ENCODE results near the gene CCDC187. TPM values are rescaled to one million over a fixed set of nuclear protein-coding genes. Genes with fewer than 3 reads are reported as not detected.

The CCDC187 gene
- total RNA-seq, 1 donor = 0.10 TPM

GRCh38 chr9:136293476-136294077 is 10.3 kb downstream of the CCDC187 start:
- H3K4me3 ChIP-seq (ENCODE audit: low read length) = no peak overlapping the region
- no peaks in the 10 kb centered on the region for H3K9me3 ChIP-seq (ENCODE audit: low read depth, low read length)
- no peaks in the 10 kb centered on the region for H3K27me3 ChIP-seq (ENCODE audit: insufficient read depth, low read length)
- no peaks in the 10 kb centered on the region for H3K4me1 ChIP-seq (ENCODE audit: insufficient read depth, low read length)

GRCh38 chr9:136292591-136293448 is 11.1 kb downstream of the CCDC187 start:
- Histone ChIP-seq H3K27me3 (ENCODE audit: insufficient read depth, low read length) (no peaks in the 10 kb centered on the region), H3K9me3 (ENCODE audit: low read depth, low read length) (no peaks in the 10 kb centered on the region), H3K4me3 (ENCODE audit: low read length) (no peak overlapping the region), H3K4me1 (ENCODE audit: insufficient read depth, low read length) (no peaks in the 10 kb centered on the region)

GRCh38 chr9:136292026-136292538 is 11.8 kb downstream of the CCDC187 start:
- H3K27me3 ChIP-seq (ENCODE audit: insufficient read depth, low read length) = no peaks in the 10 kb centered on the region
- H3K4me3 ChIP-seq (ENCODE audit: low read length) = no peak overlapping the region
- H3K4me1 ChIP-seq (ENCODE audit: insufficient read depth, low read length) = no peaks in the 10 kb centered on the region
- H3K9me3 ChIP-seq (ENCODE audit: low read depth, low read length) = no peaks in the 10 kb centered on the region

DNA sequence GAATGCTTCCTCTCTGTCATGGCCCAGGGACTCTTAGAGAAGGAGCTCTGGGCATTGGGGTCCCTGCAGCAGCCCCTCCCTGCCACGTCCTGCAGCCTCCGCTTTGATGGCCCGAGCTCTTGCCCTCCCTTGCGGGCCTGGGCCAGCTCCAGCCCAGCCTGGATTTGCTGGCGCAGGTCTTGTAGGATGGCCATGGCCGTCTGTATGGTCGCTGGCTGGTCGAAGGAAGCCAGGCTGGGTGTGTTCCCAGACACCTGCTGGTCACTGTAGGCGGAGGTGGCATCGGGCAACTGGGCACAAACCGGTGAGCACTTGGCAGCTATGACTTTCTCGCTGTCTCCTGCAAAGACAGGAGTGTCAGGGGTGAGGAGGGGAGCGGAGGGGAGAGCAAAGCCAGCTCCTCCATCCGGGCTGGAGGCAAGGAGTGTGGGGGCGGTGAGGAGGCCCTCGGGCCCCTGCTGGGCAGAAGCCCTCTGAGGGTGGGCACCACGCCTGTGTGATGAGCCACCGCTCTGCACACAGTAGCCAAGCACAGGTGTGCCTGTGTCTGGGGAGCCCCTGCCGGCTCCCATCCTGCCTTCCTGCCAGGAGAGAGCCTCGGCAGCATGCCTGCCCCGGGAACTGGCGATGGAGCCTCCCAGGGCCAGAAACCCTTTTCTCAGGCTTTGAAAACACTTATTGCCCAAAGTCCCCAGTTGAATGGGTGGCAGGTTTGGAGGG is 12.4 kb downstream of the CCDC187 start:
- no peaks in the 10 kb centered on the region for H3K4me1 ChIP-seq (ENCODE audit: insufficient read depth, low read length)
- no peaks in the 10 kb centered on the region for H3K27me3 ChIP-seq (ENCODE audit: insufficient read depth, low read length)
- no peaks in the 10 kb centered on the region for H3K9me3 ChIP-seq (ENCODE audit: low read depth, low read length)

DNA sequence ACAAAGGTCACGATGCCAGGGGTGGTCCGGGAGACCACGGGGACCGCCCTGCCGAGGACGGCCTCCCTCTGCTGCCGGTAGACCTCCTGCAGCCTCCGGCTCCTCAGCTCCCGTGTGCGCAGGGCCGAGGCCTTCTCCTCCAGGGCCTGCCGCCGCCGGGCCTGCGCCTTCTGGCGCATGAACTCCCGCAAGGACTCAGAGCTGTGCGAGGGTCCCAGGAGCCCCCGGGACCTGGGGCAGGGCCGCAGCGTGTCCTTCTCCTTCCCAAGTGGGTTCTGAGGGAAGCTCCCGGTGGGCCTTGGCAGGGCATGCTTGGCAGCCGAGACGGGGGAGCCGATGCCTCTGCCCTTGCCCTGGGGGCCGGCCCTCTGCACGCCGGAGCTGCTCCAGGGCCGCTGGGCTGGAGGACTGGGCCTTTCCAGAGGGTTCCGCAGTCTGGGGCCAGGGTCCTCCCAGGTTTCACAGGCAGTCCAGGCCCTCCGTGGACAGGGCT is 13.3 kb downstream of the CCDC187 start:
- Histone ChIP-seq H3K4me3 (ENCODE audit: low read length) (no peak overlapping the region), H3K9me3 (ENCODE audit: low read depth, low read length) (no peaks in the 10 kb centered on the region), H3K4me1 (ENCODE audit: insufficient read depth, low read length) (no peaks in the 10 kb centered on the region), H3K27me3 (ENCODE audit: insufficient read depth, low read length) (no peaks in the 10 kb centered on the region)

More for the DNA sequence above, 12.4 kb downstream of the CCDC187 start:
- no peak overlapping the region for H3K4me3 ChIP-seq (ENCODE audit: low read length)

DNA sequence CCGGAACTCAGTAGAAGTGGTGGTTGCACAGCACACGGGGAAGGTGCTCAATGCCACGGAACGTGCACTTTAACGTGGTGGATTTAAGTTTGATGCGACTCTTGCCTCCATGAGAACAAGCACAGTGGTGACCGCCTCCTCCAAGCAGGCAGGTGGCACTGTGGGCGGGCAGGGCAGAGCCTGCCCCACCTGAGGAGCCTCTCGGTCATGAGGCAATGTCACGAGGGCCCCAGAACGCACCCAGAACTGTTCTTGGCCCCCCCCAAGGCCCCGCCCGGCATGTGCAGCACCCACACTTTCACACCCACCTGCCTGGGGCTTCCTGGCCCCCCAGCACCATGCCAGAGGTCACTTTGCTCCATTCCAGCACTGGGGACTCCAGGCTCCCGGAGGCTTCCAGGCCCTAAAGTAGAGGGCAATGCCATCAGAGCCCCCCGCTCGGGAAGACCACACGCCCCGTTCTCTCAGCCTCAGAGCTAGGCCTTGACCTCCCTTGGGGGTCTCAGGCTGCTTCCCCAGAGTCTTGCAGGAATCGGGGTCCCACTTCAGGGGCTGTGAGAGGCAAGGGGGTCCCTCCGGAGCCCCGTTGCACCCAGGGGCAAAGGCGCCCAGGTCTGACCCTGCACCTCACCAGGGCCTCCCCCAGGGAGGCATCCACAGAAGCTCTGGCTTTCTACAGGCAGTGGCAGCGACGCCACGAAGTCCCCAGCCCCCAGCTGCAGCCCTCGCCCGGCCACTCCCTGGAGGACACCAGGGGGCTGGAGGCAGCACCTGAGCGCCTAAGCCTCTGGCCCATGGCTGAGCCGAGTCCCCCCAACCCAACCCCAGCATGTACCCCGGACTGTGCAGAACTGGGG is 14.0 kb downstream of the CCDC187 start:
- Histone ChIP-seq H3K9me3 (ENCODE audit: low read depth, low read length) (no peaks in the 10 kb centered on the region), H3K4me3 (ENCODE audit: low read length) (no peak overlapping the region), H3K4me1 (ENCODE audit: insufficient read depth, low read length) (no peaks in the 10 kb centered on the region), H3K27me3 (ENCODE audit: insufficient read depth, low read length) (no peaks in the 10 kb centered on the region)

DNA sequence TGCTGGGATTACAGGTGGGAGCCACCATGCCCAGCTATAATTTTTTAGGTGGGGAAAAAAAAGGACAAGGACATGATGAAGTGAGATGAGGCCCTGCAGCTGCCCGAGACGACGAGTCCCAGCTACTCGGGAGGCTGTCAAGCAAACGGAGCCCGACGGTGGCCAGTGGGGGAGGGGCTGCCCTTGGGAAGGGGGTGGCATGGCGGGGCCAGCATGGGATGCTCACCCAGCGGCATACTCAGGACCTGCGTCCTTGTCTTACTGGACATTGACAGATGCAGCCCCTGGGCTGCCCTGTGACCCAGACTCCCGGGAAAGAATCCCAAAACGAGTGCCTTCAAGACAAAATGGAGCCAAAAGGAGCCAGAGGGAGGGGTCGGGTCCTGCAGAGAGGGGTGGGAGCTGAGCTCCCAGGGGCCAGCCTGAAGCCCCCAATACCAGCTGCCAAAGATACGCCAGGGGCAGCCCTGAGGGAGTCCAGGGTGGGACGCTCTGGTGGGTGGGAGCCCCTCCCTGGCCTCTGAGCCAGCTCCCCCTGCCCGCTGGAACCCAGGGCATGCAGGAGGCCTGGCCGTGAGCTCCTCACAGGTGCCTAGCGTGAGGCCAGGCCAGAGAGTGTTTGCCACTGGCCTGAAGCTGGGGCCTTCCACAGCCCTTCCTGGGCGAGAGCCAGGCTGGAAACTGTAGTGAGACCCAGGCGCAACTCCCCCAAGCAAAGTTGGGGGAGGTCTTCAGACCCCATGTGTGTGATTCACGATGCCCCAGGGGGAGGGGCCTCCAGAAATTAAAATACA is 15.7 kb downstream of the CCDC187 start:
- Histone ChIP-seq H3K9me3 (ENCODE audit: low read depth, low read length) (no peaks in the 10 kb centered on the region), H3K4me1 (ENCODE audit: insufficient read depth, low read length) (no peaks in the 10 kb centered on the region), H3K4me3 (ENCODE audit: low read length) (no peak overlapping the region), H3K27me3 (ENCODE audit: insufficient read depth, low read length) (no peaks in the 10 kb centered on the region)

GRCh38 chr9:136286987-136287379 is 16.9 kb downstream of the CCDC187 start:
- no peaks in the 10 kb centered on the region for H3K9me3 ChIP-seq (ENCODE audit: low read depth, low read length)

GRCh38 chr9:136286359-136286986 is 17.4 kb downstream of the CCDC187 start:
- no peak overlapping the region for H3K4me3 ChIP-seq (ENCODE audit: low read length)
- H3K9me3 ChIP-seq (ENCODE audit: low read depth, low read length) = no peaks in the 10 kb centered on the region
- H3K27me3 ChIP-seq (ENCODE audit: insufficient read depth, low read length) = no peaks in the 10 kb centered on the region
- no peaks in the 10 kb centered on the region for H3K4me1 ChIP-seq (ENCODE audit: insufficient read depth, low read length)

More at GRCh38 chr9:136286987-136287379, 16.9 kb downstream of the CCDC187 start:
- no peak overlapping the region for H3K4me3 ChIP-seq (ENCODE audit: low read length)
- no peaks in the 10 kb centered on the region for H3K4me1 ChIP-seq (ENCODE audit: insufficient read depth, low read length)
- no peaks in the 10 kb centered on the region for H3K27me3 ChIP-seq (ENCODE audit: insufficient read depth, low read length)

GRCh38 chr9:136285501-136286358 is 18.2 kb downstream of the CCDC187 start:
- no peaks in the 10 kb centered on the region for H3K27me3 ChIP-seq (ENCODE audit: insufficient read depth, low read length)
- no peaks in the 10 kb centered on the region for H3K4me1 ChIP-seq (ENCODE audit: insufficient read depth, low read length)
- no peak overlapping the region for H3K4me3 ChIP-seq (ENCODE audit: low read length)
- no peaks in the 10 kb centered on the region for H3K9me3 ChIP-seq (ENCODE audit: low read depth, low read length)

DNA sequence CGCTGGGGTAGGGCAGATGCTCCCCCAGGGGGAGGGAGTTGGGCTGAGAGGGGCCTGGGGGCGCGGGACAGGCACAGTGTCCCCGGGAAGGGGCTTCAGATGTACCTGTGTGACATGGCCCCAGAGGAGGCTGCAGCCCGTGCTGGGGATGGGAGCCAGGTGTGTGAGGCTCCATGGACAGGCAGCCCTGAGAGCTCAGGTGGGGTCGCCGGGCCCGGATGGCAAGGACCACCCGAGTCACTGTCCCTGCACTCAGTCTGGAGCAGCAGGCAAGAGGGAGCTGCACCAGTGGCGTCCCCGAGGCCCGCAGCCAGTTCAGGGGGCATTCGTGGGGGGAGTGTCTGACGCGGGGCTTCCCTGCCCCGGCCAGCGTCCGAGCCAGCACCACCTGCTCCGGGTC is 18.9 kb downstream of the CCDC187 start:
- Histone ChIP-seq H3K4me1 (ENCODE audit: insufficient read depth, low read length) (no peaks in the 10 kb centered on the region), H3K27me3 (ENCODE audit: insufficient read depth, low read length) (no peaks in the 10 kb centered on the region), H3K9me3 (ENCODE audit: low read depth, low read length) (no peaks in the 10 kb centered on the region), H3K4me3 (ENCODE audit: low read length) (no peak overlapping the region)

DNA sequence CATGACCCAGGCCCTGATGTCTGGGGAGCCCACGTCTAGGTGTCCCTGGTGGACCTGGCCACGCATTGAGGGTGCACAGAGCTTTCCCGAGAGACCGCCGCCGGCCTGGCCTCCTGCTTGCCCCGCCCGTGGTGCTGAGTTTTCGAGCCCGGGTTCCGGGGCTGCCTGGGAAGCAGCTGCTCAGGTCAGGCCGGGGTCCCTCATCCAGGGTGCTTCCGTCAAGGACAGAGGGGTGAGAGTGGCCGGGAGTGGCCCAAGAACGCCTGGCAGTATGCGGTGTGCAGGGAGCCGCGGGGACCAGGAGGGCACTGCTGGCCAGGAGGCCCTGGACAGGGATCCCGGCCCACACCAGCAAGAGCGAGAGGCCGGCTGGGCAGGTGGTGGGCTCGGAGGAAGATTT is 19.6 kb downstream of the CCDC187 start:
- Histone ChIP-seq H3K9me3 (ENCODE audit: low read depth, low read length) (no peaks in the 10 kb centered on the region), H3K4me3 (ENCODE audit: low read length) (no peak overlapping the region), H3K27me3 (ENCODE audit: insufficient read depth, low read length) (no peaks in the 10 kb centered on the region), H3K4me1 (ENCODE audit: insufficient read depth, low read length) (no peaks in the 10 kb centered on the region)

Data from mononuclear cell (primary cell).